ENCODE results near the gene DUOXA2.

Gene DUOXA2

DNA sequence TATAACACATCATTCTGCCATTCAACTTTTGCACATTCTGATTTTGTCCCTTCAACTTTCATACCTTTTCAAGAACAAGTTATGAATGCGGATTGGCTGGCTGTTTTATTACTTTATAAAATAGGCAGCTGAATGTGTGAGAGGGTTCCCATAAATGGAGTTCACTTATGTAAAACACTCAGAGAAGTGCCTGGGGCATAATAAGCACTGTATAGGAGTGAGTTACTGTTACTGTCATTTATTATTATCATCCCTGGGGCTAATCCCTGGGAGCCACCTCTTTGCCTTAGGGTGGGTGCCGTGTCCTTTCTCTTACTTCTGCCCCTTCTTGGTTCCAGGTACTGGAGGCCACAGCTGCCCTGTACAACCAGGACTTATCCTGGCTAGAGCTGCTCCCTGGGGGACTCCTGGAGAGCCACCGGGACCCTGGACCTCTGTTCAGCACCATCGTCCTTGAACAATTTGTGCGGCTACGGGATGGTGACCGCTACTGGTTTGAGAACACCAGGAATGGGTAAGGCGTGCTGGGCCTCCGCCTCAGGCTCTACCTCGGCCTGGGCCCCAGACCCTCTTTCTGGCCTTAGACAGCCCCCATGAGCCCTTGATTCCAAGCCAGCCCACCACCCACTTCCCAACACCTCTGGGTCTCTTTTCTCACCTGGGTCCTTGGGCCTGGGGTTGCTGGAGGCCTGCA is 26.6 kb downstream of the DUOXA2 start:
- H3K4me3 ChIP-seq (ENCODE audit: insufficient read depth, low read length, poor library complexity, severe bottlenecking): no peak overlapping the region
- H3K27ac ChIP-seq (ENCODE audit: low read depth, low read length): no peak overlapping the region
- no peaks in the 10 kb centered on the region for H3K27me3 ChIP-seq (ENCODE audit: low read length)
- no peaks in the 10 kb centered on the region for H3K36me3 ChIP-seq (ENCODE audit: low read length)
- no peaks in the 10 kb centered on the region for H3K9me3 ChIP-seq (ENCODE audit: insufficient read depth, low read length)
- no peaks in the 10 kb centered on the region for H3K79me2 ChIP-seq (ENCODE audit: insufficient read depth, low read length)
- H4K20me1 ChIP-seq (ENCODE audit: low read depth, low read length): no peaks in the 10 kb centered on the region
- H3K9ac ChIP-seq (ENCODE audit: low read length): no peak overlapping the region
- no peak for TF ChIP-seq EZH2phosphoT487 (conservative IDR thresholded peaks at IDR 0.05; ENCODE audit: low read length)
- TF ChIP-seq, protein P1, sequence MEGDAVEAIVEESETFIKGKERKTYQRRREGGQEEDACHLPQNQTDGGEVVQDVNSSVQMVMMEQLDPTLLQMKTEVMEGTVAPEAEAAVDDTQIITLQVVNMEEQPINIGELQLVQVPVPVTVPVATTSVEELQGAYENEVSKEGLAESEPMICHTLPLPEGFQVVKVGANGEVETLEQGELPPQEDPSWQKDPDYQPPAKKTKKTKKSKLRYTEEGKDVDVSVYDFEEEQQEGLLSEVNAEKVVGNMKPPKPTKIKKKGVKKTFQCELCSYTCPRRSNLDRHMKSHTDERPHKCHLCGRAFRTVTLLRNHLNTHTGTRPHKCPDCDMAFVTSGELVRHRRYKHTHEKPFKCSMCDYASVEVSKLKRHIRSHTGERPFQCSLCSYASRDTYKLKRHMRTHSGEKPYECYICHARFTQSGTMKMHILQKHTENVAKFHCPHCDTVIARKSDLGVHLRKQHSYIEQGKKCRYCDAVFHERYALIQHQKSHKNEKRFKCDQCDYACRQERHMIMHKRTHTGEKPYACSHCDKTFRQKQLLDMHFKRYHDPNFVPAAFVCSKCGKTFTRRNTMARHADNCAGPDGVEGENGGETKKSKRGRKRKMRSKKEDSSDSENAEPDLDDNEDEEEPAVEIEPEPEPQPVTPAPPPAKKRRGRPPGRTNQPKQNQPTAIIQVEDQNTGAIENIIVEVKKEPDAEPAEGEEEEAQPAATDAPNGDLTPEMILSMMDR (IDR thresholded peaks at IDR 0.05; ENCODE audit: insufficient read depth, low read length, poor library complexity, severe bottlenecking): no peak
- H3K9me2 ChIP-seq (replicated peaks; ENCODE audit: insufficient read depth, low read length): no peaks in the 10 kb centered on the region
- H2AFZ ChIP-seq (ENCODE audit: low read depth, low read length, severe bottlenecking): no peak overlapping the region
- no peak overlapping the region for H3K4me2 ChIP-seq (ENCODE audit: low read depth, low read length, poor library complexity, severe bottlenecking)
- no peaks in the 10 kb centered on the region for H3F3A ChIP-seq (ENCODE audit: insufficient read depth)

DNA sequence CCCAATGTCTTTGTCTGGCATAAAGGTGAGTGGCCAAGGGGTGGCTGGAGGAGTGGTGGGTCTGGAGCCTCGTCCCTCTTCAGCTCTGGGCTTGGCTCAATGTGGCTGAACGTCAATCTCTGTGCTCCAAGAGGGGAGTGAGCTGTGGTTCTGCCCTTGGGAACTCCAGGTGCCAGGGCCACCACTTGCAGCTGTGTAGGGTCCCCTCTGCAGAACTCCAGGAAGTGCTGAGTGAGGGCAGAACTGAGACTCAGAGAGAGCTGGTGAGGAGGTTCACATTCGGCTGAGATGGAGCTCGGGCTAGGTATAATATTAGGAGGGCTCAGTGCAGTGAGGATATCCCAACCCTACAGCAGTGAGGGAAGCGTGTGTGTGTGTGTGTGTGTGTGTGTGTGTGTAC is 27.3 kb downstream of the DUOXA2 start:
- Histone ChIP-seq H3K36me3 (ENCODE audit: low read length) (no peaks in the 10 kb centered on the region), H3K4me2 (ENCODE audit: low read depth, low read length, poor library complexity, severe bottlenecking) (no peak overlapping the region), H3K27me3 (ENCODE audit: low read length) (no peaks in the 10 kb centered on the region), H3K27ac (ENCODE audit: low read depth, low read length) (no peak overlapping the region), H3F3A (ENCODE audit: insufficient read depth) (no peaks in the 10 kb centered on the region), H2AFZ (ENCODE audit: low read depth, low read length, severe bottlenecking) (no peak overlapping the region), H4K20me1 (ENCODE audit: low read depth, low read length) (no peaks in the 10 kb centered on the region), H3K4me3 (ENCODE audit: insufficient read depth, low read length, poor library complexity, severe bottlenecking) (no peak overlapping the region), H3K9me3 (ENCODE audit: insufficient read depth, low read length) (no peaks in the 10 kb centered on the region), H3K79me2 (ENCODE audit: insufficient read depth, low read length) (no peaks in the 10 kb centered on the region), H3K9me2 (replicated peaks; ENCODE audit: insufficient read depth, low read length) (no peaks in the 10 kb centered on the region), H3K9ac (ENCODE audit: low read length) (no peak overlapping the region)
- TF ChIP-seq, protein P1 (IDR thresholded peaks at IDR 0.05; ENCODE audit: insufficient read depth, low read length, poor library complexity, severe bottlenecking): no peak
- no peak for TF ChIP-seq EZH2phosphoT487 (conservative IDR thresholded peaks at IDR 0.05; ENCODE audit: low read length)

DNA sequence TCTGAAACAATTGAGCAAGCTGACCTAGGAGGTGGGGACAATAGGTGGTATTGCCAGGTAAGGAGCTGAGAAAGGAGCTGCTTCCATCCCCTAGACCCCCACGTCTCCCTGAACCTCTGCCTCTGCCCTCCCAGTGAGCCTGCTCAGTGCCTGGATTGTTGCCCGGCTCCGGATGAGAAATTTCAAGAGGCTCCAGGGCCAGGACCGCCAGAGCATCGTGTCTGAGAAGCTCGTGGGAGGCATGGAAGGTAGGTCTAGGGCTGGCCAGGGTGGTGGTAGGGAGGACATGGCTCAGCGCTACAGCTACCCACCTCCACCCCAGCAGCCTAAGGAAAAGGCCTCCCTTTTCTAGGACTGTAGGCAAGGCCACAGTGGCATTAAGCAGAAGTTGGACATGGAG is 28.9 kb downstream of the DUOXA2 start:
- TF ChIP-seq, protein P1 (IDR thresholded peaks at IDR 0.05; ENCODE audit: insufficient read depth, low read length, poor library complexity, severe bottlenecking): no peak
- no peak for TF ChIP-seq EZH2phosphoT487 (conservative IDR thresholded peaks at IDR 0.05; ENCODE audit: low read length)
- Histone ChIP-seq H3K4me3 (ENCODE audit: insufficient read depth, low read length, poor library complexity, severe bottlenecking) (no peak overlapping the region), H3K4me2 (ENCODE audit: low read depth, low read length, poor library complexity, severe bottlenecking) (no peak overlapping the region), H3K9ac (ENCODE audit: low read length) (no peak overlapping the region), H2AFZ (ENCODE audit: low read depth, low read length, severe bottlenecking) (no peak overlapping the region), H3K9me3 (ENCODE audit: insufficient read depth, low read length) (no peaks in the 10 kb centered on the region), H4K20me1 (ENCODE audit: low read depth, low read length) (no peaks in the 10 kb centered on the region), H3K36me3 (ENCODE audit: low read length) (no peaks in the 10 kb centered on the region), H3K27ac (ENCODE audit: low read depth, low read length) (no peak overlapping the region), H3K79me2 (ENCODE audit: insufficient read depth, low read length) (no peaks in the 10 kb centered on the region), H3F3A (ENCODE audit: insufficient read depth) (no peaks in the 10 kb centered on the region), H3K27me3 (ENCODE audit: low read length) (no peaks in the 10 kb centered on the region), H3K9me2 (replicated peaks; ENCODE audit: insufficient read depth, low read length) (no peaks in the 10 kb centered on the region)

Data from SU-DHL-6 (cell line).